ENCODE data around the gene SKA2. TPM values are rescaled to one million over a fixed set of nuclear protein-coding genes. Genes with fewer than 3 reads are reported as not detected.

SKA2 gene
- total and polyA plus RNA-seq, 2 donors (not counting 1 experiment from before 2014, with no cell fraction given), result 2.9 to 10.3 TPM

DNA sequence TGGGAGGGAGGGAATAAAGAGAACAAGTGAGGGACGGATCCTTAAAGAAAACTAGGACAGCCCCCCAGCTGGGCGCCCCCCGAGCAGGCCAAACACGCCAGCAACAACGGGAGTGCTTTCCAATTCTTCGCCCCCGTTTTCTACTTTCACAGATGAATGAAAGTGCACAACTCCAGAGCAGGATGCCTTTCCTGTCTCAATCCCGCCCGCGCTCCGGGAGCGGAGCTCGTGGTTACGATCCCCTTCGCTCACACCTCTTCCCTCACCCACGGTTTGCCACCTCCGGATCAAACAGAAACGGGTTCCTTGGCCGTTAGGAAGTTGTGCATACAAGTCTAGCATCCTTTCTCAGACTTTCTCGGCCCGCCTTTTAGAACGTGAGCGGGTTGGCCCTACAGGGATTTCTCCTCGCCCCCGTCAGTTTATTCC, 680 bp downstream of the SKA2 start:
- Histone ChIP-seq H3K4me1 (ENCODE audit: control insufficient read depth in 2 of 2, insufficient read depth in 2 of 2, low read length in 2 of 2) (peaks cover 9 to 15% of the 10 kb centered on the region in 2 donors), H2AFZ (ENCODE audit: insufficient read depth, low read depth, low read length, poor library complexity, severe bottlenecking) (peak overlapping the region; percentile 97), H3K36me3 (replicated peaks in 1 of 2; ENCODE audit: control extremely low read depth in 1 of 2, control insufficient read depth in 1 of 2, extremely low read depth in 1 of 2, insufficient read depth in 2 of 2, low read length in 1 of 2) (no peaks in the 10 kb centered on the region), H4K20me1 (ENCODE audit: control insufficient read depth, insufficient read depth, low read length, poor library complexity, severe bottlenecking) (no peaks in the 10 kb centered on the region), H3K9ac (ENCODE audit: low read length) (peak overlapping the region; percentile 92), H3K79me2 (ENCODE audit: control insufficient read depth, insufficient read depth, low read length) (peaks cover 57% of the 10 kb centered on the region), H3K27ac (ENCODE audit: low read length in 2 of 2) (peak overlapping the region; percentile 50 to 79), H3K4me2 (replicated peaks; ENCODE audit: low read depth, low read length, poor library complexity, severe bottlenecking) (peak overlapping the region; percentile 90), H3K4me3 (ENCODE audit: control extremely low read depth in 1 of 5, extremely low read depth in 1 of 5, insufficient read depth in 1 of 5, low read depth in 2 of 5, low read length in 4 of 5) (peak overlapping the region; percentile 62 to 98 (median 96)), H3K9me3 (ENCODE audit: control extremely low read depth in 1 of 3, control insufficient read depth in 2 of 3, insufficient read depth in 1 of 3, low read length in 2 of 3) (no peaks in the 10 kb centered on the region), H3K27me3 (replicated peaks in 1 of 4; ENCODE audit: control extremely low read depth in 1 of 4, control insufficient read depth in 3 of 4, insufficient read depth in 4 of 4, low read length in 3 of 4) (no peaks in the 10 kb centered on the region)
- intact Hi-C loops (cut with micrococcal nuclease), result no loop called here
- Mint-ChIP-seq H3K4me1 (peaks cover 15% of the 10 kb centered on the region), H3K27ac (no peak overlapping the region), H3K4me3 (no peak overlapping the region), H3K27me3 (no peaks in the 10 kb centered on the region), H3K9me3 (ENCODE audit: insufficient read depth) (no peaks in the 10 kb centered on the region)
- POLR2A ChIA-PET, result interaction anchor here (0.6 to 1.1 kb wide), 3 partner anchors 8 to 1148 kb away, joined by 3 to 6 read pairs (median 5); partner anchors contain the start of genes SRSF1 and TRIM37
- CTCF ChIA-PET, result interaction anchor here (0.7 to 1.6 kb wide), 2 partner anchors 48 to 605 kb away, joined by 3 to 10 read pairs; partner anchors contain the start of gene TRIM37
- WGBS (ENCODE audit: insufficient coverage), result under 1% methylated on average over 22 of the region's 25 CpGs
- DNase-seq (no peak), ATAC-seq (ENCODE audit: low read depth) (no peak)
- no peak for TF ChIP-seq CTCF (IDR thresholded peaks at IDR 0.05)
- TF ChIP-seq EZH2 (IDR thresholded peaks at IDR 0.05; ENCODE audit: borderline replicate concordance, insufficient read depth, low read depth, low read length, poor library complexity, severe bottlenecking), result no peak

- DNase-seq (no peak), ATAC-seq (ENCODE audit: low read depth) (no peak)
- Mint-ChIP-seq H3K27ac (no peak overlapping the region), H3K4me1 (peaks cover 15% of the 10 kb centered on the region), H3K27me3 (no peaks in the 10 kb centered on the region), H3K4me3 (peak overlapping the region; percentile 6), H3K9me3 (ENCODE audit: insufficient read depth) (no peaks in the 10 kb centered on the region)
- Histone ChIP-seq H3K9me3 (ENCODE audit: control extremely low read depth in 1 of 3, control insufficient read depth in 2 of 3, insufficient read depth in 1 of 3, low read length in 2 of 3) (no peaks in the 10 kb centered on the region), H3K79me2 (ENCODE audit: control insufficient read depth, insufficient read depth, low read length) (peaks cover 67% of the 10 kb centered on the region), H3K4me1 (ENCODE audit: control insufficient read depth in 2 of 2, insufficient read depth in 2 of 2, low read length in 2 of 2) (peaks cover 9 to 15% of the 10 kb centered on the region in 2 donors), H3K27me3 (replicated peaks in 1 of 4; ENCODE audit: control extremely low read depth in 1 of 4, control insufficient read depth in 3 of 4, insufficient read depth in 4 of 4, low read length in 3 of 4) (no peaks in the 10 kb centered on the region), H2AFZ (ENCODE audit: insufficient read depth, low read depth, low read length, poor library complexity, severe bottlenecking) (no peak overlapping the region), H3K36me3 (replicated peaks in 1 of 2; ENCODE audit: control extremely low read depth in 1 of 2, control insufficient read depth in 1 of 2, extremely low read depth in 1 of 2, insufficient read depth in 2 of 2, low read length in 1 of 2) (no peaks in the 10 kb centered on the region), H3K4me3 (ENCODE audit: control extremely low read depth in 1 of 5, extremely low read depth in 1 of 5, insufficient read depth in 1 of 5, low read depth in 2 of 5, low read length in 4 of 5) (no peak overlapping the region), H4K20me1 (ENCODE audit: control insufficient read depth, insufficient read depth, low read length, poor library complexity, severe bottlenecking) (no peaks in the 10 kb centered on the region), H3K27ac (ENCODE audit: low read length in 2 of 2) (no peak overlapping the region), H3K4me2 (replicated peaks; ENCODE audit: low read depth, low read length, poor library complexity, severe bottlenecking) (no peak overlapping the region), H3K9ac (ENCODE audit: low read length) (no peak overlapping the region)
- no peak for TF ChIP-seq CTCF (IDR thresholded peaks at IDR 0.05)
- no peak for TF ChIP-seq EZH2 (IDR thresholded peaks at IDR 0.05; ENCODE audit: borderline replicate concordance, insufficient read depth, low read depth, low read length, poor library complexity, severe bottlenecking)
- no CpG with 5 or more reads among the region's 1 CpG for WGBS (ENCODE audit: insufficient coverage)
- intact Hi-C loops (cut with micrococcal nuclease), result no loop called here
- CTCF ChIA-PET, result no interaction called here
- POLR2A ChIA-PET, result no interaction called here
These were observed 2.1 kb downstream of the SKA2 start for GRCh38 chr17:59152925-59153324.
